CD8-positive, alpha-beta memory T cell (primary cell): ENCODE data around the gene TNFRSF1B. TPM values are rescaled to one million over a fixed set of nuclear protein-coding genes. Genes with fewer than 3 reads are reported as not detected.

Experiments used
- CTCF ChIA-PET: fragments of 350-600 bp; sonication (Branson Sonifier 250); formaldehyde crosslinking; loops from one replicate; lab custom pipeline; 2021; ENCODE audit warnings: antibody characterized with exemption; lab: Charles Lee
- POLR2A ChIA-PET: fragments of 350-600 bp; sonication (Branson Sonifier 250); formaldehyde crosslinking; loops from one replicate; lab custom pipeline; 2021; ENCODE audit warnings: antibody characterized with exemption; lab: Charles Lee
- DNase-seq, 5 donors: peaks; one replicate each; pipeline versions ENCODE4 v3.0.0 to v3.0.0-alpha.2; 2020 to 2022; ENCODE audit warnings: mixed read lengths in 1 of 5
- H3K27ac ChIP-seq: one replicate; pipeline ENCODE4 v1.7.0; 2013; ENCODE audit warnings: low read depth, mild to moderate bottlenecking, low read length, moderate library complexity
- H3K27me3 ChIP-seq: 2 replicates; pipeline ENCODE4 v1.7.0; 2013; ENCODE audit warnings: low read length, mild to moderate bottlenecking; ENCODE audit not compliant: insufficient read depth, poor library complexity, severe bottlenecking
- H3K36me3 ChIP-seq: 2 replicates; pipeline ENCODE4 v1.7.0; 2013; ENCODE audit warnings: mild to moderate bottlenecking, low read length, moderate library complexity; ENCODE audit not compliant: insufficient read depth
- H3K4me1 ChIP-seq: 2 replicates; pipeline ENCODE4 v1.7.0; 2013; ENCODE audit warnings: mild to moderate bottlenecking, low read length, moderate library complexity; ENCODE audit not compliant: insufficient read depth
- H3K4me3 ChIP-seq: 2 replicates; pipeline ENCODE4 v1.7.0; 2013; ENCODE audit warnings: mild to moderate bottlenecking, low read length
- H3K9me3 ChIP-seq: 2 replicates; pipeline ENCODE4 v1.7.0; 2013; ENCODE audit warnings: mild to moderate bottlenecking, low read length
- H3K27ac Mint-ChIP-seq, 8 donors: one replicate each; pipeline ENCODE4 v1.8.0; 2020 to 2021; ENCODE audit warnings: mixed read lengths in 8 of 8, mild to moderate bottlenecking in 6 of 8, inconsistent platforms in 3 of 8, moderate library complexity in 3 of 8
- H3K27me3 Mint-ChIP-seq, 2 donors: one replicate each; pipeline ENCODE4 v1.8.0; 2020 to 2021; ENCODE audit warnings: mixed read lengths in 2 of 2, mild to moderate bottlenecking in 1 of 2, moderate library complexity in 1 of 2
- H3K36me3 Mint-ChIP-seq, 3 donors: one replicate each; pipeline ENCODE4 v1.8.0; 2020 to 2021; ENCODE audit warnings: mixed read lengths in 3 of 3, inconsistent platforms in 1 of 3, mild to moderate bottlenecking in 1 of 3
- H3K4me1 Mint-ChIP-seq, 3 donors: one replicate each; pipeline ENCODE4 v1.8.0; 2020 to 2021; ENCODE audit warnings: mixed read lengths in 3 of 3, inconsistent platforms in 1 of 3, mild to moderate bottlenecking in 1 of 3
- H3K4me3 Mint-ChIP-seq, 7 donors: one replicate each; pipeline ENCODE4 v1.8.0; 2020 to 2021; ENCODE audit warnings: mixed read lengths in 7 of 7, mild to moderate bottlenecking in 6 of 7, moderate library complexity in 4 of 7, inconsistent platforms in 2 of 7
- H3K9me3 Mint-ChIP-seq, 5 donors: one replicate each; pipeline ENCODE4 v1.8.0; 2020 to 2022; ENCODE audit warnings: mixed read lengths in 5 of 5, mild to moderate bottlenecking in 3 of 5, moderate library complexity in 2 of 5, inconsistent platforms in 1 of 5
- polyA plus RNA-seq: library from polyadenylated mRNA; unstranded; fragments of 300-500 nt; fragmentation: Illumina TruSeq; gene quantifications from one replicate; pipeline ENCODE4 v1.2.3, GENCODE V29; 2021
- total RNA-seq, 2 experiments: library from RNA; stranded (reverse); gene quantifications; one replicate each; pipeline ENCODE4 v1.2.3, GENCODE V29; 2021

The TNFRSF1B gene
- total and polyA plus RNA-seq, 3 experiments from 2014 or later = 164 to 174 (median 169) TPM

DNA sequence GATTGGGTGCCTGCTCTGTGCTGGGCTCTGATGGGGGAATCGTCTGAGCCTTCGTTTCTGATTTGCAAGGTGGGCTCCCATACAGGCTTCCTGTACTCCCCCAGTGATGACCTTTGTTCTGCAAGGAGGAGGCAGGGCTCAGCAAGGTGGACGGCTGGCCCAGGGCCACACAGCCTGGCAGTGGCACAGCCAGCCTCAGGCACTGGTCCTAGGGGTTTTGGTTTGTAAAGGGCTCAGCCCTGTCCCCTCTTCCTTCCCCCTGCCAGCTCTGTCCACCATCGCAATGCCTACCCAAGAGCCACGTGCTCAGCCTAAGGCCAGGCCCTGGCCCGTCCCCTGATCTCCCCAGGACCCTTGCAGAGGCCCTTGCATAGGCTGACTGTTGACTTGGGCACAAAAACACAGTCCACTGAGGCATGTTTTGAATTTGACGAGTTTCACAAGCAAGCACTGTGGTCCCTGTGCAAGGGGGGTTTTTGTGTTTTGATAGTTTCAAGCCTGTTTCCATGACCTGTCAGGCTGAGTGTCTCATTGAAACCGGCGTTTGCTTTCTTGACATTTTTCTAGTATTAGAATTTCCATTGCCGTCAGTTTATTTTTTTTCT, 39.5 kb upstream of the TNFRSF1B start:
- Mint-ChIP-seq H3K4me1 (peaks cover 16 to 36% (median 28%) of the 10 kb centered on the region in 3 donors), H3K36me3 (no peaks in the 10 kb centered on the region), H3K9me3 (no peaks in the 10 kb centered on the region), H3K27ac (peak overlapping the region in 1 of 8 donors; percentile 84), H3K27me3 (peaks cover 0 to 2% of the 10 kb centered on the region in 2 donors), H3K4me3 (no peak overlapping the region)
- POLR2A ChIA-PET = interaction anchor here (0.7 kb wide), 1 partner anchor 24 kb away, joined by 3 read pairs; no protein-coding TSS in a partner anchor
- Histone ChIP-seq H3K4me3 (no peak overlapping the region), H3K36me3 (no peaks in the 10 kb centered on the region), H3K27ac (no peak overlapping the region), H3K9me3 (no peaks in the 10 kb centered on the region), H3K4me1 (peaks cover 18% of the 10 kb centered on the region), H3K27me3 (no peaks in the 10 kb centered on the region)
- no peak for DNase-seq
- CTCF ChIA-PET = interaction anchor here (1.0 to 14.8 kb wide), 4 partner anchors 22 to 108 kb away, joined by 3 to 348 read pairs (median 54); no protein-coding TSS in a partner anchor

DNA sequence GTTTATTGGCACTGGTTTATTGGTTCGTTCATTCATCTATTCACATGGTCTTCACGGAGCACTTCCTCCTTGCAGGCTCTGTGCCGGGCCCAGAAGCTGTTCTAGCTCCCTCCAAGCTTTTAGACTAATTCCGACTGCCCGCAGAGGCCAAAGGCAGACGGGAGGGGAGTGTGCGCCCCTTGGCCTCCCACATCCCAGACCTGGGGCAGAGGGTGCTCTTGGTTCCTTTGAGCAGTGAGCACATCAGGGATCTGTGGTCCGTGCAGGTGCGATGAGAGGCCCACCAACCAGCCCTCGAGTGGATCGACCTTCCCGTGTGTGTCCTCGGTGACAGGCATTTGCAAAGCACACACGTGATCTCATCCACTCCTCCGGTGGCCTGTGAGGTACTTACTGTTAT, 38.7 kb upstream of the TNFRSF1B start:
- peaks cover 26% of the 10 kb centered on the region for H3K4me1 ChIP-seq
- H3K4me1 Mint-ChIP-seq = peaks cover 24 to 44% (median 36%) of the 10 kb centered on the region in 3 donors

DNA sequence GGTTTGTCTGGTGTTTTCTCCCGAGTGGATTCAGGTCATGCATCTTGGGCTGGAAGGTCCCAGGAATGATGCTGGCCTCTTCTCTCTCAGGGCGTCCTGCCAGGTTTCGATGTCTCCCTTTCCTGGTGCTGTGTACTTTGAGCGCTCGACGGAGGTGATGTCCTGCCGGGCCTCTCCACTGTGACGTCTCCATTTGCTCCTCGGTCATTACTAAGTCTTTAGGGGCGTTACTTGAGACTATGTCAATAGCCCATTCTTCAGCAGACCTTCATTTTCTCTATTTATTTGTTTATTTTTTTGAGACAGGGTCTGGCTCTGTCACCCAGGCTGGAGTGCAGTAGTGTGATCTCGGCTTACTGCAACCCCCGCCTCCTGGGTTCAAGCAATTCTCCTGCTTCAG, 37.2 kb upstream of the TNFRSF1B start:
- peaks cover 31 to 54% (median 46%) of the 10 kb centered on the region in 3 donors for H3K4me1 Mint-ChIP-seq
- no peak for DNase-seq
- no peaks in the 10 kb centered on the region for H3K9me3 Mint-ChIP-seq
- H3K27me3 Mint-ChIP-seq = peaks cover 0 to 2% of the 10 kb centered on the region in 2 donors
- H3K4me3 ChIP-seq = no peak overlapping the region
- ChIA-PET CTCF (interaction anchor here (1.1 to 1.3 kb wide), 2 partner anchors 10 to 80 kb away, joined by 3 to 4 read pairs; no protein-coding TSS in a partner anchor), POLR2A (no interaction called here)
- no peaks in the 10 kb centered on the region for H3K36me3 Mint-ChIP-seq
- no peaks in the 10 kb centered on the region for H3K36me3 ChIP-seq
- H3K27me3 ChIP-seq = no peaks in the 10 kb centered on the region
- H3K27ac ChIP-seq = no peak overlapping the region
- peak overlapping the region in 2 of 8 donors; percentile 66 to 86 for H3K27ac Mint-ChIP-seq
- no peak overlapping the region for H3K4me3 Mint-ChIP-seq
- peaks cover 39% of the 10 kb centered on the region for H3K4me1 ChIP-seq
- H3K9me3 ChIP-seq = no peaks in the 10 kb centered on the region

More for the DNA sequence above, 38.7 kb upstream of the TNFRSF1B start:
- Mint-ChIP-seq H3K27ac (no peak overlapping the region), H3K4me3 (no peak overlapping the region), H3K36me3 (no peaks in the 10 kb centered on the region), H3K9me3 (no peaks in the 10 kb centered on the region), H3K27me3 (peaks cover 0 to 2% of the 10 kb centered on the region in 2 donors)
- Histone ChIP-seq H3K4me3 (no peak overlapping the region), H3K27ac (no peak overlapping the region), H3K36me3 (no peaks in the 10 kb centered on the region), H3K9me3 (no peaks in the 10 kb centered on the region), H3K27me3 (no peaks in the 10 kb centered on the region)
- CTCF ChIA-PET = interaction anchor here (14.8 kb wide), 1 partner anchor 76 kb away, joined by 348 read pairs; no protein-coding TSS in a partner anchor
- POLR2A ChIA-PET = interaction anchor here (0.7 kb wide), 1 partner anchor 23 kb away, joined by 3 read pairs; no protein-coding TSS in a partner anchor
- no peak for DNase-seq

DNA sequence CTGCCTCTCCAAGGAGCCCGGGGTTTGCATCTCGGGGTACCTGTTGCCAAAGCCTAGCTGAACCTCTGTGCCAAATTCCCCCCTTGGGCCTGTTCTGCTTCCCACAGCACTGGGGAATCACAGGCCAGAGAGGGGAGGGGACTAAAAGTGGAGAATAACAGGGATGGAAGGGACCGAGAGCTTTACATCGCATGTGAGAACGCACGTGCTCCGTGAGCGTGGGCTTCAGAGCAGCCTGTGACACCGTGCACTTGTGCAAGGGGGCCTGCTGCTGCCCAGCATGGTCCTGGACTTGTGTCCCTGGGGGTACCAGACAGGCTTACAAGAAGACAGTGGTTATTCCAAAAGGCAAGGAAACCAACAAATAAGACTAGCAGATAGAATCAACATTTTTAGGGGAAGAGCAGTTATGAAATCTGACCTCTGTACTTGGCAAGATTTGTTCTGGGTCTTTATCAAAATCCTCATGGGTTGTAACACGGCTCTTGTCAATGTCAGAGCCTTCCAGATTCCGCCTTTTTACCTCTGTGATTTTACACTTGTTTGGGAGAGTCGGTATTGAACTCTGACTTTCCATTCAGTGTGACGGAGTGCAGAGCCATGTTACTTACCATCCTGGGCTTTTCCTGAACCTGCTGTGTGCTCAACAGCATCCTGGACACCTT, 36.2 kb upstream of the TNFRSF1B start:
- DNase-seq = no peak
- Histone ChIP-seq H3K27me3 (no peaks in the 10 kb centered on the region), H3K9me3 (no peaks in the 10 kb centered on the region), H3K4me3 (no peak overlapping the region), H3K4me1 (peaks cover 31% of the 10 kb centered on the region), H3K27ac (no peak overlapping the region), H3K36me3 (no peaks in the 10 kb centered on the region)
- Mint-ChIP-seq H3K27ac (peak overlapping the region in 4 of 8 donors; percentile 38 to 72 (median 60)), H3K36me3 (no peaks in the 10 kb centered on the region), H3K4me1 (peaks cover 23 to 44% (median 39%) of the 10 kb centered on the region in 3 donors), H3K27me3 (peaks cover 0 to under 1% of the 10 kb centered on the region in 2 donors), H3K9me3 (no peaks in the 10 kb centered on the region), H3K4me3 (peak overlapping the region in 2 of 7 donors; percentile 28 to 61)
- POLR2A ChIA-PET = no interaction called here
- CTCF ChIA-PET = interaction anchor here (1.1 to 1.3 kb wide), 3 partner anchors 11 to 79 kb away, joined by 3 to 4 read pairs (median 3); no protein-coding TSS in a partner anchor

DNA sequence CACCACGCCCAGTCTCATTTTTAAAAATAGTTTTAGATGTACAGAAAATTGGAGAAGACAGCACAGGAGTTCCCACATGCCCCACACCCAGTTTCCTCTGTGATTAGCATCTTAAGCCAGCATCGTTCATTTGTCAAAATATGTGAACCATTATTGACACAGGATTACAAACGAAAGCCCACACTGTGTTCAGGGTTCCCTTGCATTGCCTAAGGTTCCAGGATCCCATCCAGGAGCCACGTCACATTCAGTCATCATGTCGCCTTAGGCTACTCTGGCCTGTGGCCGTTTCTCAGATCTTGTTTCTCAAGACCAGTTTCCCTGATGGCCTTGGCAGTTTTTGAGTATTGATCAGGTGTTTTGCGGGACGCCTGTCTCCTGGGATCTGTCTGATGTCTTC, 34.7 kb upstream of the TNFRSF1B start:
- H3K9me3 ChIP-seq = no peaks in the 10 kb centered on the region
- no peak for DNase-seq
- CTCF ChIA-PET = interaction anchor here (1.0 to 1.3 kb wide), 2 partner anchors 30 to 46 kb away, joined by 3 read pairs; no protein-coding TSS in a partner anchor
- H3K27ac Mint-ChIP-seq = peak overlapping the region; percentile 29 to 99 (median 94)
- H3K27me3 ChIP-seq = no peaks in the 10 kb centered on the region
- no peaks in the 10 kb centered on the region for H3K9me3 Mint-ChIP-seq
- H3K27me3 Mint-ChIP-seq = no peaks in the 10 kb centered on the region
- POLR2A ChIA-PET = interaction anchor here (0.6 to 0.9 kb wide), 2 partner anchors 28 to 41 kb away, joined by 3 to 6 read pairs; no protein-coding TSS in a partner anchor
- no peak overlapping the region for H3K27ac ChIP-seq
- H3K4me1 Mint-ChIP-seq = peaks cover 20 to 41% (median 33%) of the 10 kb centered on the region in 3 donors
- H3K36me3 ChIP-seq = no peaks in the 10 kb centered on the region
- peak overlapping the region in 3 of 7 donors; percentile 22 to 78 (median 28) for H3K4me3 Mint-ChIP-seq
- H3K36me3 Mint-ChIP-seq = no peaks in the 10 kb centered on the region
- no peak overlapping the region for H3K4me3 ChIP-seq
- peaks cover 30% of the 10 kb centered on the region for H3K4me1 ChIP-seq

DNA sequence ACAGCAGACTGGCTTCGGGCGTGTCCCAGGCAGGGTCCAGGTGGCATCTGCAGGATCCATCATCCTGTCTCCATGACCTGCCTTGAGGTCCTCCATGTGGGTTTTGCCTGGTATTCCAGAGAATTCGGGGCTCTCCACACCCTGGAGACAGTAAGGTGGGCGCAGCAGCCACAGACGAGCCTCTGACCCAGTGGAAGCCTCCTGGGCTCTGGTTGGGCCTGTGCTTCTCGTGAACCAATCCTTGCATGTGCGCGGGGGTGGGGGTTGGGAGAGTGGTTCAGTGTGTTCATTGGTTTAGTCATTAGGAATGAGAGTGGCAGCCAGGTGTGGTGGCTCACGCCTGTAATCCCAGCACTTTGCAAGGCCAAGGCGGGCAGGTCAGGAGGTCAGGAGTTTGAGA, 32.1 kb upstream of the TNFRSF1B start:
- H3K4me1 ChIP-seq = peaks cover 30% of the 10 kb centered on the region
- CTCF ChIA-PET = interaction anchor here (1.0 to 2.2 kb wide), 5 partner anchors 10 to 75 kb away, joined by 3 to 8 read pairs (median 5); no protein-coding TSS in a partner anchor
- Mint-ChIP-seq H3K4me1 (peaks cover 20 to 37% (median 33%) of the 10 kb centered on the region in 3 donors), H3K4me3 (no peak overlapping the region), H3K9me3 (no peaks in the 10 kb centered on the region), H3K36me3 (no peaks in the 10 kb centered on the region), H3K27ac (no peak overlapping the region), H3K27me3 (no peaks in the 10 kb centered on the region)
- no peak overlapping the region for H3K4me3 ChIP-seq
- no peak overlapping the region for H3K27ac ChIP-seq
- no peaks in the 10 kb centered on the region for H3K9me3 ChIP-seq
- POLR2A ChIA-PET = interaction anchor here (1.0 to 1.1 kb wide), 2 partner anchors 8 to 39 kb away, joined by 4 to 7 read pairs; no protein-coding TSS in a partner anchor
- no peaks in the 10 kb centered on the region for H3K36me3 ChIP-seq
- DNase-seq = no peak
- H3K27me3 ChIP-seq = no peaks in the 10 kb centered on the region

DNA sequence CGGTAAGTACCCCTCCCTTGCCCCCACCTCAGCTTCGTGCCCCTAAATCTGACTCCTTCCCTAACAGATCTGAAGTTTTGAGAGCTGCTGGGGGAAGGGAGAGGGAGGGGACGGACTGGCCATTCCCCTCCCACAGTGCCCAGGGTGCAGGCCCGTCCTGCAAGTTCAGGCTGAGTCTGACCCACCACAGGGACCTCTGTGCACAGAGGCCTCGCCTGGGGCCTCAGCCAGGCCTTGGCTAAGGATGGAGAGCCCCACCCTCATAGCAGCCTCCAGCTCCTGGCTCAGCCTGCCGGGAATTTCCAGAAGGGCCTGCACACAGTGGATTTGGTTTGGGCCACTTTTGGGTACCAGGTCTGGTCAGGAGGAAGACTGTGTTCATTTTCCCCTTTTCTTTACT, 31.2 kb upstream of the TNFRSF1B start:
- Mint-ChIP-seq H3K36me3 (no peaks in the 10 kb centered on the region), H3K4me1 (peaks cover 19 to 34% (median 31%) of the 10 kb centered on the region in 3 donors), H3K9me3 (no peaks in the 10 kb centered on the region), H3K27me3 (no peaks in the 10 kb centered on the region), H3K4me3 (no peak overlapping the region), H3K27ac (peak overlapping the region in 4 of 8 donors; percentile 22 to 84 (median 64))
- Histone ChIP-seq H3K36me3 (no peaks in the 10 kb centered on the region), H3K4me1 (peaks cover 30% of the 10 kb centered on the region), H3K27me3 (no peaks in the 10 kb centered on the region), H3K4me3 (no peak overlapping the region), H3K27ac (no peak overlapping the region), H3K9me3 (no peaks in the 10 kb centered on the region)
- ChIA-PET POLR2A (interaction anchor here (1.0 kb wide), 1 partner anchor 9 kb away, joined by 7 read pairs; no protein-coding TSS in a partner anchor), CTCF (interaction anchor here (1.0 to 1.7 kb wide), 4 partner anchors 11 to 44 kb away, joined by 3 to 7 read pairs (median 4); no protein-coding TSS in a partner anchor)
- DNase-seq = no peak
